HFF-Myc (cell line): Measurements from ENCODE around the gene KIAA0513.

Experiments used
- DNase-seq: peaks from one replicate; pipeline ENCODE4 v3.0.0-alpha.2; 2011; ENCODE audit warnings: low read depth; ENCODE audit errors: extremely low read depth
- H3K4me3 ChIP-seq: replicated peaks from 2 replicates; pipeline ENCODE4 v1.5.1; 2011; ENCODE audit warnings: low read depth, mild to moderate bottlenecking, control low read depth, low read length
- CTCF ChIP-seq: IDR thresholded peaks from 2 replicates; pipeline ENCODE4 v1.5.1; 2012; ENCODE audit warnings: mild to moderate bottlenecking, low read depth, low read length, control low read depth; ENCODE audit errors: missing control alignments

KIAA0513 gene

GRCh38 chr16:85100265-85100664, 72.7 kb downstream of the KIAA0513 start:
- no peak overlapping the region for H3K4me3 ChIP-seq
- no peak for DNase-seq
- TF ChIP-seq CTCF, result no peak

- no peak for TF ChIP-seq CTCF
- no peak for DNase-seq
- H3K4me3 ChIP-seq, result no peak overlapping the region
Measured at GRCh38 chr16:85101956-85102630, 74.5 kb downstream of the KIAA0513 start.

DNA sequence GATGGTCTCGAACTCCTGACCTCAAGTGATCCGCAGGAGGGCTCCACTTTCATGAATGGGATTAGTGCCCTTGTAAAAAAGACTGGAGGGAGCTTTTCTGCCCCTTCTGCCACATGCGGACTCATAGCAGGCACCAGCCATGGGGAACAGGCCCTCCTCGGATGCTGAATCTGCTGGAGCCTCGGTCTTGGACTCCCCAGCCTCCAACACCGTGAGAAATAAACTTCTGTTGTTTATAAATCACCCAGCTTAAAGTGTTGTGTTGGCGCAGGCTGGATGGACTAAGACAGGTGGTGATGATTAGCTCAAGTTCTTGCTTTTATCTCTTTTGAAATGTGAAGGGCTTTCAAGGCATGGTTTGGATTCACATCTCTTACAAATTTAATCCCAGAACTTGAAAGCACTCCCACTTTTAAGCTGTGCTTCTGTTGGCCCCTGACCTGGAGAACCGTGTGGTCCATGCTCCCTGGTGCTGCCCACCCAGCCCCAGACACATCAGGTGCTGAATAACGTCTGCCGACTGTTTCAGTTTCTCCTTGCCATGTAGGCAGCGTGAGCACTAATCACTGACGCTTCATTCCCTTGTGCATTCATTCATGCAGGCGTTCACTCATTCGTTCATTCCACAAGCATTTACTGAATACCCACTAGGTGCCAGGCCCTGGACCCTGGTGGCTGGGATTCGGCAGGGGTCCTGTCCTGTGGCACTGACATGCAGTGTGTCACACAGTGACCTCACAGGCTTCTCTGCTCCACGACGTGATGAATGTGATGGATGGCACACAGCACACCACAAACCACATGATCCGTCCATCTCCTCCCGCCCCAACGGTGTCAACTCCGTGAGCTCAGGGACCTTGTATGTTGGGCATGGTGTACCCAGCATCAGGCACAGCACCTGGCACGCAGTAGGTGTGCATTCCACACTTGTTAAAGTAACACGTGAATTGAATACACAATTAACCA, 75.8 kb downstream of the KIAA0513 start:
- TF ChIP-seq CTCF, result no peak
- no peak overlapping the region for H3K4me3 ChIP-seq
- DNase-seq, result no peak

- TF ChIP-seq CTCF, result no peak
- DNase-seq, result no peak
- no peak overlapping the region for H3K4me3 ChIP-seq
Measured at GRCh38 chr16:85104147-85104546, 76.6 kb downstream of the KIAA0513 start.

DNA sequence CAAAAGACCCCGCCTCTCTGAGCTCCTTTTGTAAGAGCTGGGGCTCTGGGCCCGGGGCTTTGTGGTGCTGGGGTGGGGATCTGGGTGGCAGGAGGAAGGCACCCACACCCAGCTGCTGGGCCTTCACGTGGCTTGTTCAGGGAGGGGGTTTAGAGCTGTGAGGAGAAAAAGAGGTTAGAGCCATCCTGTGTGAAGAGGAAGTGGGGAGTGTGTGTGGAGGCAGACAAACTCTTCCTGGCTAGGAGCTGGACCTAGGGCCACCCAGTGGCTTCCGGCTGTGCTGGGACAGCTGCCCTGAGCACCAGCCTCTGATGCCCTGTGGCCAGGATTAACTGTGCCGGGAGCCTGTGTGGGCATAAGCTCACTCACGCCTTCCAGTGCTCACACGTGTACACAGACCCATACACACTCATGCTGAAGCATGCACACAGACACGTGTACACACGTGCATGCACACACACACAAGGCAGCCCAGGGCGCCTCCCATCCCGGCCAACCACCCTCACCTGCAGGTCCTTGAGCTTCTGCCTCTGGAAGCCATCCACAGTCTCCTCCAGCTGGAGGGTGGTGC, 77.3 kb downstream of the KIAA0513 start:
- TF ChIP-seq CTCF, result no peak
- DNase-seq, result no peak
- H3K4me3 ChIP-seq, result no peak overlapping the region

- no peak for DNase-seq
Measured at GRCh38 chr16:85105475-85105874, 77.9 kb downstream of the KIAA0513 start.

More at GRCh38 chr16:85105475-85105874, 77.9 kb downstream of the KIAA0513 start:
- TF ChIP-seq CTCF, result no peak
- H3K4me3 ChIP-seq, result no peak overlapping the region
